ENCODE results near the gene WWOX. TPM values are rescaled to one million over a fixed set of nuclear protein-coding genes. Genes with fewer than 3 reads are reported as not detected.

Gene WWOX
- total and polyA plus RNA-seq, 2 of the 8 experiments (the other 6 are each of a cell fraction or from before 2014, with no cell fraction given), result 5.4 to 16.7 TPM

- peaks cover 0 to 4% (median 0%) of the 10 kb centered on the region in 4 experiments; a peak in 1 of 7 replicates for H3K27me3 ChIP-seq (replicated peaks in 1 of 4; ENCODE audit: control insufficient read depth in 3 of 4, extremely low read depth in 1 of 4, insufficient read depth in 3 of 4, low read length in 3 of 4)
- no peak overlapping the region for H3K18ac ChIP-seq (ENCODE audit: extremely low read depth, low read length)
- no peak overlapping the region for H3K14ac ChIP-seq (ENCODE audit: insufficient read length)
- no peak overlapping the region for H3K56ac ChIP-seq (replicated peaks; ENCODE audit: insufficient read length, low read depth, low read length)
- no peak overlapping the region for H4K91ac ChIP-seq (replicated peaks; ENCODE audit: insufficient read length, low read length)
- H4K8ac ChIP-seq (ENCODE audit: extremely low read depth, insufficient read depth, low read length), result no peak overlapping the region; the same call in 1 of the 2 replicates
- no peaks in the 10 kb centered on the region; a peak in 1 of 4 replicates for H3K79me2 ChIP-seq (ENCODE audit: control insufficient read depth in 1 of 2, insufficient read depth in 2 of 2, low read length in 2 of 2)
- no peak for FAIRE-seq
- no peak overlapping the region for H2BK5ac ChIP-seq (ENCODE audit: low read depth, low read length)
- H3K27ac ChIP-seq (ENCODE audit: low read depth, low read length), result no peak overlapping the region
- H3K9me3 ChIP-seq (ENCODE audit: insufficient read depth in 2 of 2, low read depth in 1 of 2, low read length in 1 of 2), result no peaks in the 10 kb centered on the region
- no peak overlapping the region for H2BK120ac ChIP-seq (replicated peaks; ENCODE audit: low read depth, low read length)
- CTCF ChIA-PET (ENCODE audit: partially characterized antibody), result interaction anchor here (0.8 to 2.4 kb wide), 8 partner anchors 14 to 442 kb away, joined by 3 to 7 read pairs (median 4); no protein-coding TSS in a partner anchor
- no peak overlapping the region for H4K5ac ChIP-seq (ENCODE audit: insufficient read length, low read depth, low read length)
- no peak overlapping the region for H3K4ac ChIP-seq (replicated peaks; ENCODE audit: insufficient read length, low read depth, low read length)
- no peak overlapping the region for H2BK20ac ChIP-seq (ENCODE audit: low read length)
- H2AK5ac ChIP-seq (ENCODE audit: low read depth, low read length), result no peak overlapping the region
- peaks cover 8% of the 10 kb centered on the region for H3K79me1 ChIP-seq (ENCODE audit: low read depth, low read length)
- no peak overlapping the region for H3K4me3 ChIP-seq (ENCODE audit: extremely low read depth in 1 of 4, insufficient read depth in 2 of 4, low read depth in 3 of 4, low read length in 4 of 4)
- H3K23ac ChIP-seq (ENCODE audit: insufficient read length), result no peak overlapping the region
- peaks cover 0 to 6% of the 10 kb centered on the region in 2 experiments for H4K20me1 ChIP-seq (replicated peaks in 1 of 2; ENCODE audit: control insufficient read depth in 1 of 2, insufficient read depth in 2 of 2, low read length in 2 of 2)
- H3K23me2 ChIP-seq (ENCODE audit: low read depth, low read length), result peaks cover 5% of the 10 kb centered on the region; the same call in 1 of the 2 replicates
- H3K4me2 ChIP-seq (ENCODE audit: insufficient read depth in 1 of 2, low read depth in 2 of 2, low read length in 2 of 2), result no peak overlapping the region
- DNase-seq (ENCODE audit: low read depth in 1 of 2, low spot score in 2 of 2), result no peak
- POLR2A ChIA-PET (ENCODE audit: partially characterized antibody), result no interaction called here
- no peak overlapping the region for H2AFZ ChIP-seq (ENCODE audit: low read length)
- no peak overlapping the region for H3K9ac ChIP-seq (replicated peaks in 1 of 4; ENCODE audit: extremely low read depth in 1 of 4, low read depth in 3 of 4, low read length in 3 of 4)
- H2BK15ac ChIP-seq (ENCODE audit: low read length), result no peak overlapping the region
- WGBS, 2 experiments (ENCODE audit: extremely low coverage in 1 of 2, insufficient coverage in 1 of 2, insufficient read length in 1 of 2, insufficient replicate concordance in 2 of 2, low coverage in 1 of 2, low lambda C conversion rate in 2 of 2, missing lambda C conversion rate in 1 of 2), result 94% methylated on average over 5 of the region's 5 CpGs; no CpG with 5 or more reads in 1 of the 2 experiments
- 0 out of 8 replicates have a peak, but pooled peaks cover 0 to 4% (median 0%) of the 10 kb centered on the region in 4 experiments for H3K36me3 ChIP-seq (ENCODE audit: control insufficient read depth in 2 of 4, insufficient read depth in 4 of 4, low read length in 3 of 4)
- H3K4me1 ChIP-seq (replicated peaks in 1 of 4; ENCODE audit: control insufficient read depth in 3 of 4, insufficient read depth in 4 of 4, low read length in 3 of 4), result peaks cover 0 to 3% (median 0%) of the 10 kb centered on the region in 4 experiments; a peak in 2 of 7 replicates
- H2BK12ac ChIP-seq (ENCODE audit: low read depth, low read length), result no peak overlapping the region
- no peak for TF ChIP-seq TEAD4 (IDR thresholded peaks at IDR 0.05; ENCODE audit: low read depth, low read length)
- no peak for TF ChIP-seq EP300 (IDR thresholded peaks at IDR 0.05; ENCODE audit: borderline replicate concordance in 1 of 2, low read depth in 2 of 2, low read length in 2 of 2)
- no peak for TF ChIP-seq RBBP5 (IDR thresholded peaks at IDR 0.05; ENCODE audit: borderline replicate concordance, low read depth, low read length)
- TF ChIP-seq TAF1 (IDR thresholded peaks at IDR 0.05; ENCODE audit: low read depth, low read length), result no peak
- TF ChIP-seq SIX5 (IDR thresholded peaks at IDR 0.05; ENCODE audit: low read depth, low read length), result no peak
- TF ChIP-seq JUN (IDR thresholded peaks at IDR 0.05; ENCODE audit: low read depth, low read length), result no peak
- no peak for TF ChIP-seq CEBPB (IDR thresholded peaks at IDR 0.05; ENCODE audit: low read depth, low read length)
- TF ChIP-seq E2F6 (IDR thresholded peaks at IDR 0.05), result no peak
- no peak for TF ChIP-seq ASH2L (IDR thresholded peaks at IDR 0.05; ENCODE audit: low read length)
- no peak for TF ChIP-seq CHD2 (IDR thresholded peaks at IDR 0.05; ENCODE audit: low read length)
- TF ChIP-seq TAF7 (optimal IDR thresholded peaks at IDR 0.05; ENCODE audit: borderline replicate concordance, low read depth, low read length), result no peak
- no peak for TF ChIP-seq CBX5 (IDR thresholded peaks at IDR 0.05; ENCODE audit: low read depth, low read length)
- TF ChIP-seq POLR2A (IDR thresholded peaks at IDR 0.05; ENCODE audit: control extremely low read depth in 1 of 2, low read depth in 2 of 2, low read length in 2 of 2), result no peak
- no peak for TF ChIP-seq BRCA1 (IDR thresholded peaks at IDR 0.05; ENCODE audit: low read depth, low read length)
These were observed 2.7 kb downstream of the WWOX start for GRCh38 chr16:78102122-78102660.

Data from H1 (cell line).